ENCODE measurements around the gene OR52D1. TPM values are rescaled to one million over a fixed set of nuclear protein-coding genes. Genes with fewer than 3 reads are reported as not detected.

Gene OR52D1
- total and polyA plus RNA-seq, 9 donors = not detected

Other genes starting within 250 kb of the OR52D1 start
- gene HBG1, start 238.8 kb upstream of the OR52D1 start, total RNA-seq = 1,078 TPM
- 1,000 to 10,000 TPM in 2 of 8 donors, 10 to 100 TPM in 6; 12.5 to 3,398 (median 25.4) TPM for gene HBG1, start 238.8 kb upstream of the OR52D1 start, polyA plus RNA-seq (ENCODE audit: insufficient read depth in 1 of 8, insufficient read length in 8 of 8, low replicate concordance in 1 of 8)
- gene HBG2, start 233.9 kb upstream of the OR52D1 start, total RNA-seq = 9,238 TPM
- gene HBG2, start 233.9 kb upstream of the OR52D1 start, polyA plus RNA-seq (ENCODE audit: insufficient read depth in 1 of 8, insufficient read length in 8 of 8, low replicate concordance in 1 of 8) = over 10,000 TPM in 1 of 8 donors, 1,000 to 10,000 TPM in 7; 2,843 to 13,943 (median 6,695) TPM
- 10.3 TPM for gene HBE1, start 218.7 kb upstream of the OR52D1 start, total RNA-seq
- 10 to 100 TPM in 7 of 8 donors, 1 to 10 TPM in 1; 6.7 to 64.8 (median 19.8) TPM for gene HBE1, start 218.7 kb upstream of the OR52D1 start, polyA plus RNA-seq (ENCODE audit: insufficient read depth in 1 of 8, insufficient read length in 8 of 8, low replicate concordance in 1 of 8)
- gene OR51B4, start 186.7 kb upstream of the OR52D1 start, total RNA-seq = 0.09 TPM
- under 1 TPM in 2 of 8 donors, not detected in 6; 0.13 to 0.18 TPM for gene OR51B4, start 186.7 kb upstream of the OR52D1 start, polyA plus RNA-seq (ENCODE audit: insufficient read depth in 1 of 8, insufficient read length in 8 of 8, low replicate concordance in 1 of 8)
- 0.09 TPM for gene OR51B2, start 164.4 kb upstream of the OR52D1 start, total RNA-seq
- not detected for gene OR51B2, start 164.4 kb upstream of the OR52D1 start, polyA plus RNA-seq (ENCODE audit: insufficient read depth in 1 of 8, insufficient read length in 8 of 8, low replicate concordance in 1 of 8)
- gene OR51B5, start 145.2 kb upstream of the OR52D1 start, total RNA-seq = 0.31 TPM
- gene OR51B5, start 145.2 kb upstream of the OR52D1 start, polyA plus RNA-seq (ENCODE audit: insufficient read depth in 1 of 8, insufficient read length in 8 of 8, low replicate concordance in 1 of 8) = under 1 TPM in 3 of 8 donors, not detected in 5; 0.20 to 0.28 (median 0.26) TPM
- gene OR51B6, start 137.2 kb upstream of the OR52D1 start, total RNA-seq = not detected
- gene OR51B6, start 137.2 kb upstream of the OR52D1 start, polyA plus RNA-seq (ENCODE audit: insufficient read depth in 1 of 8, insufficient read length in 8 of 8, low replicate concordance in 1 of 8) = not detected
- gene OR51M1, start 104.9 kb upstream of the OR52D1 start, total RNA-seq = not detected
- not detected for gene OR51M1, start 104.9 kb upstream of the OR52D1 start, polyA plus RNA-seq (ENCODE audit: insufficient read depth in 1 of 8, insufficient read length in 8 of 8, low replicate concordance in 1 of 8)
- gene OR51Q1, start 66.6 kb upstream of the OR52D1 start, total RNA-seq = not detected
- not detected for gene OR51Q1, start 66.6 kb upstream of the OR52D1 start, polyA plus RNA-seq (ENCODE audit: insufficient read depth in 1 of 8, insufficient read length in 8 of 8, low replicate concordance in 1 of 8)
- gene OR51I1, start 47.2 kb upstream of the OR52D1 start, total RNA-seq = not detected
- not detected for gene OR51I1, start 47.2 kb upstream of the OR52D1 start, polyA plus RNA-seq (ENCODE audit: insufficient read depth in 1 of 8, insufficient read length in 8 of 8, low replicate concordance in 1 of 8)
- gene OR51I2, start 39.4 kb upstream of the OR52D1 start, total RNA-seq = not detected
- not detected for gene OR51I2, start 39.4 kb upstream of the OR52D1 start, polyA plus RNA-seq (ENCODE audit: insufficient read depth in 1 of 8, insufficient read length in 8 of 8, low replicate concordance in 1 of 8)
- 0.13 TPM for gene UBQLN3, start 21.3 kb downstream of the OR52D1 start, total RNA-seq
- not detected for gene UBQLN3, start 21.3 kb downstream of the OR52D1 start, polyA plus RNA-seq (ENCODE audit: insufficient read depth in 1 of 8, insufficient read length in 8 of 8, low replicate concordance in 1 of 8)
- 0.18 TPM for gene UBQLNL, start 28.0 kb downstream of the OR52D1 start, total RNA-seq
- gene UBQLNL, start 28.0 kb downstream of the OR52D1 start, polyA plus RNA-seq (ENCODE audit: insufficient read depth in 1 of 8, insufficient read length in 8 of 8, low replicate concordance in 1 of 8) = under 1 TPM; 0.11 to 0.38 (median 0.23) TPM
- gene OR52H1, start 59.9 kb downstream of the OR52D1 start, total RNA-seq = 0.22 TPM
- not detected for gene OR52H1, start 59.9 kb downstream of the OR52D1 start, polyA plus RNA-seq (ENCODE audit: insufficient read depth in 1 of 8, insufficient read length in 8 of 8, low replicate concordance in 1 of 8)
- gene OR52B6, start 92.2 kb downstream of the OR52D1 start, total RNA-seq = not detected
- gene OR52B6, start 92.2 kb downstream of the OR52D1 start, polyA plus RNA-seq (ENCODE audit: insufficient read depth in 1 of 8, insufficient read length in 8 of 8, low replicate concordance in 1 of 8) = not detected
- 1.5 TPM for gene TRIM6, start 108.0 kb downstream of the OR52D1 start, total RNA-seq
- 1 to 10 TPM; 1.1 to 3.4 (median 1.3) TPM for gene TRIM6, start 108.0 kb downstream of the OR52D1 start, polyA plus RNA-seq (ENCODE audit: insufficient read depth in 1 of 8, insufficient read length in 8 of 8, low replicate concordance in 1 of 8)
- 6.4 TPM for gene TRIM34, start 136.3 kb downstream of the OR52D1 start, total RNA-seq
- 1 to 10 TPM; 2.9 to 6.0 (median 4.6) TPM for gene TRIM34, start 136.3 kb downstream of the OR52D1 start, polyA plus RNA-seq (ENCODE audit: insufficient read depth in 1 of 8, insufficient read length in 8 of 8, low replicate concordance in 1 of 8)
- 14.0 TPM for gene TRIM5, start 196.4 kb downstream of the OR52D1 start, total RNA-seq
- 10 to 100 TPM; 11.4 to 18.6 (median 13.6) TPM for gene TRIM5, start 196.4 kb downstream of the OR52D1 start, polyA plus RNA-seq (ENCODE audit: insufficient read depth in 1 of 8, insufficient read length in 8 of 8, low replicate concordance in 1 of 8)
- 8.2 TPM for gene TRIM22, start 201.1 kb downstream of the OR52D1 start, total RNA-seq
- 10 to 100 TPM in 4 of 8 donors, 1 to 10 TPM in 4; 6.7 to 12.1 (median 9.7) TPM for gene TRIM22, start 201.1 kb downstream of the OR52D1 start, polyA plus RNA-seq (ENCODE audit: insufficient read depth in 1 of 8, insufficient read length in 8 of 8, low replicate concordance in 1 of 8)
- gene OR56B1, start 247.8 kb downstream of the OR52D1 start, total RNA-seq = not detected
- gene OR56B1, start 247.8 kb downstream of the OR52D1 start, polyA plus RNA-seq (ENCODE audit: insufficient read depth in 1 of 8, insufficient read length in 8 of 8, low replicate concordance in 1 of 8) = under 1 TPM in 1 of 8 donors, not detected in 7; 0.08 TPM

Data from muscle of leg (tissue), 9 donors.